Mesenchymal stem cell (in vitro differentiated cells and primary cell): ENCODE data around the gene ARHGEF35.
"Not testable (repeated sequence)": the region's sequence is repeated elsewhere in the genome, so short reads cannot be mapped to it uniquely, and the experiment has no call there.

ENCODE experiments used
- DNase-seq: peaks from one replicate; pipeline ENCODE4 v3.0.0-alpha.2; 2013
- H2AFZ ChIP-seq: one replicate; pipeline ENCODE4 v1.6.1; 2013; ENCODE audit warnings: low read depth, mild to moderate bottlenecking, control low read depth, inconsistent platforms, low read length, moderate library complexity
- H2AK5ac ChIP-seq: 2 replicates; pipeline ENCODE4 v1.6.1; 2013; ENCODE audit warnings: low read length, moderate library complexity, mild to moderate bottlenecking, inconsistent platforms; ENCODE audit not compliant: severe bottlenecking
- H2BK120ac ChIP-seq: one replicate; pipeline ENCODE4 v1.6.1; 2013; ENCODE audit warnings: low read depth, mild to moderate bottlenecking, inconsistent platforms, low read length, moderate library complexity
- H2BK12ac ChIP-seq, 2 experiments: one replicate each; pipeline ENCODE4 v1.6.1; 2013; ENCODE audit warnings: inconsistent platforms in 2 of 2, low read length in 2 of 2, mild to moderate bottlenecking in 2 of 2, moderate library complexity in 2 of 2, control low read depth in 1 of 2
- H2BK15ac ChIP-seq: one replicate; pipeline ENCODE4 v1.6.1; 2013; ENCODE audit warnings: mild to moderate bottlenecking, low read depth, inconsistent platforms; ENCODE audit not compliant: poor library complexity, severe bottlenecking
- H2BK5ac ChIP-seq: 2 replicates; pipeline ENCODE4 v1.6.1; 2013; ENCODE audit warnings: low read depth, mild to moderate bottlenecking, low read length, control low read depth, inconsistent platforms; ENCODE audit not compliant: poor library complexity, severe bottlenecking
- H3K14ac ChIP-seq, 2 experiments: one replicate each; pipeline ENCODE4 v1.6.1; 2013; ENCODE audit warnings: inconsistent platforms in 2 of 2, low read length in 2 of 2, control low read depth in 1 of 2, mild to moderate bottlenecking in 1 of 2, moderate library complexity in 1 of 2
- H3K18ac ChIP-seq, 2 experiments: one replicate each; pipeline ENCODE4 v1.6.1; 2013; ENCODE audit warnings: inconsistent platforms in 2 of 2, low read length in 2 of 2, control low read depth in 1 of 2, low read depth in 1 of 2, mild to moderate bottlenecking in 1 of 2
- H3K23ac ChIP-seq, 2 experiments: one replicate each; pipeline ENCODE4 v1.6.1; 2013; ENCODE audit warnings: inconsistent platforms in 2 of 2, low read length in 2 of 2, mild to moderate bottlenecking in 2 of 2, moderate library complexity in 2 of 2, control low read depth in 1 of 2
- H3K27ac ChIP-seq: 2 replicates; pipeline ENCODE4 v1.5.1; 2013; ENCODE audit warnings: mild to moderate bottlenecking, moderate library complexity, low read length, control low read depth, inconsistent platforms; ENCODE audit not compliant: poor library complexity, severe bottlenecking
- H3K27me3 ChIP-seq, 2 experiments: 2 replicates each; pipeline versions ENCODE4 v1.6.1 to v1.7.0; 2013; ENCODE audit warnings: low read length in 2 of 2, mild to moderate bottlenecking in 2 of 2, moderate library complexity in 2 of 2, control low read depth in 1 of 2, inconsistent platforms in 1 of 2; ENCODE audit not compliant: control insufficient read depth in 1 of 2, insufficient read depth in 1 of 2
- H3K36me3 ChIP-seq, 2 experiments: 2 replicates each; pipeline versions ENCODE4 v1.6.1 to v1.7.0; 2013; ENCODE audit warnings: low read length in 2 of 2, control low read depth in 1 of 2, inconsistent platforms in 1 of 2, low read depth in 1 of 2, mild to moderate bottlenecking in 1 of 2; ENCODE audit not compliant: insufficient read depth in 2 of 2, control insufficient read depth in 1 of 2
- H3K4ac ChIP-seq, 2 experiments: one replicate each; pipeline ENCODE4 v1.6.1; 2013; ENCODE audit warnings: inconsistent platforms in 2 of 2, low read length in 2 of 2, mild to moderate bottlenecking in 2 of 2, moderate library complexity in 2 of 2, control low read depth in 1 of 2, low read depth in 1 of 2
- H3K4me1 ChIP-seq: 2 replicates; pipeline ENCODE4 v1.6.1; 2013; ENCODE audit warnings: low read depth, low read length, control low read depth; ENCODE audit not compliant: control insufficient read depth, insufficient read depth
- H3K4me2 ChIP-seq: 2 replicates; pipeline ENCODE4 v1.6.1; 2013; ENCODE audit warnings: low read length, mild to moderate bottlenecking, inconsistent platforms; ENCODE audit not compliant: poor library complexity, severe bottlenecking
- H3K4me3 ChIP-seq, 2 experiments: 2 replicates each; pipeline versions ENCODE4 v1.5.1 to v1.7.0; 2013; ENCODE audit warnings: low read length in 2 of 2, mild to moderate bottlenecking in 2 of 2, control low read depth in 1 of 2, low read depth in 1 of 2; ENCODE audit not compliant: insufficient read depth in 1 of 2
- H3K79me1 ChIP-seq: replicated peaks from 2 replicates; pipeline ENCODE4 v1.6.1; 2013; ENCODE audit warnings: mild to moderate bottlenecking, control low read depth, low read length, inconsistent platforms; ENCODE audit not compliant: poor library complexity, severe bottlenecking
- H3K9ac ChIP-seq: 2 replicates; pipeline ENCODE4 v1.7.0; 2013; ENCODE audit warnings: mild to moderate bottlenecking, low read length, moderate library complexity
- H3K9me3 ChIP-seq: 2 replicates; pipeline ENCODE4 v1.7.0; 2013; ENCODE audit warnings: mild to moderate bottlenecking, low read length; ENCODE audit not compliant: control insufficient read depth
- H4K8ac ChIP-seq: one replicate; pipeline ENCODE4 v1.6.1; 2013; ENCODE audit warnings: inconsistent platforms, mild to moderate bottlenecking, low read length, moderate library complexity
- H4K91ac ChIP-seq: one replicate; pipeline ENCODE4 v1.6.1; 2013; ENCODE audit warnings: mild to moderate bottlenecking, low read length, inconsistent platforms
- WGBS: methylation state at CpG from one replicate; pipeline ENCODE4 v1.1.7; 2013; ENCODE audit warnings: mixed read lengths; 5-methylcytosine and 5-hydroxymethylcytosine counted together

Gene ARHGEF35

DNA sequence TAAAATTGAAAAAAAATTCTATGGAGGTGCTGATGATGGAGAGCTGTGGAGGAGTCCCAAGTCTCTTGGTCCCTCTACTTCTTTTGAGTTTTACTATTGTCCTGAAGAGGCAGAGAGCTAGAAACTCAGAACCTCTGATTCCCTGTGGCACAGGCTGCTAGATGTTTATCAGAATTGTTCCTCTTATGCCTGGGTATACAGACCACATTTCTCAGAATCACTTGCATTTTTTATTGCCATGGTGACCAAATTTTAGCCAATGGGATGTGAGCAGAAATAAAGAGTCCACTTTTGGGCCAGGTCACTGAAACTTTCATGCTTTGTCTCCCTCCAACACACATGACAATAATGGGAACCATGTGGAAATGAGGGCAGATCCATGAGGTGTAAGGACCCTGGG, 28.0 kb upstream of the ARHGEF35 start:
- not testable (repeated sequence) for H4K8ac ChIP-seq, H3K4ac ChIP-seq, H3K36me3 ChIP-seq, H3K23ac ChIP-seq, H2BK120ac ChIP-seq, H3K79me1 ChIP-seq, H3K4me2 ChIP-seq, DNase-seq, H3K9ac ChIP-seq, H3K27me3 ChIP-seq, H3K14ac ChIP-seq, H3K4me3 ChIP-seq, H2BK15ac ChIP-seq, H2AK5ac ChIP-seq, H3K27ac ChIP-seq, H4K91ac ChIP-seq, H3K18ac ChIP-seq, H3K4me1 ChIP-seq, H2BK5ac ChIP-seq, H2BK12ac ChIP-seq, H2AFZ ChIP-seq, H3K9me3 ChIP-seq

GRCh38 chr7:144220531-144220930, 24.9 kb upstream of the ARHGEF35 start:
- H3K36me3 ChIP-seq, H2BK12ac ChIP-seq, H3K79me1 ChIP-seq, H2AFZ ChIP-seq, H3K23ac ChIP-seq, H2BK15ac ChIP-seq, H3K4me2 ChIP-seq, H3K4me1 ChIP-seq, H3K27ac ChIP-seq, H4K8ac ChIP-seq, H3K14ac ChIP-seq, H3K4ac ChIP-seq, H3K18ac ChIP-seq, H3K9ac ChIP-seq, H2BK120ac ChIP-seq, H4K91ac ChIP-seq, DNase-seq, H2BK5ac ChIP-seq, H3K4me3 ChIP-seq, H2AK5ac ChIP-seq, H3K9me3 ChIP-seq, H3K27me3 ChIP-seq: not testable (repeated sequence)

DNA sequence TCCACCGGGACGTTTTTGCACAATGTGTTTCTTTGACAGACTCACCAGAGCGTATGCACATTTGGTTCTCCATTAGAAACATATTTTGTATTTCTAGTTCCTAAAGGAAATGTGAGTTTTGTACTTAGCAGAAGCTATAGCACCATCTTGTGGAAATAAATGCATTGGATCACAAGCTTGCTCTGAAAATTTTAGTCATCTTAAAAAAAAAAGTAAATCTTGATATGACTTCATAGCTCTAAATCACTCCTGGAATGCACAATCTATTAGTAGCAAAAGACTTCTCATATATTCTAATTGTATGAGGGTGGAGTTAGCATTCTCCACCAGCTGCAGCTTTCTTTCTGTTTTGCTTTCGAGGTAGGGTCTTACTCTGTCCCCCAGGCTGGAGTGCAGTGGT, 23.5 kb upstream of the ARHGEF35 start:
- not testable (repeated sequence) for H2BK120ac ChIP-seq, H3K27ac ChIP-seq, H4K8ac ChIP-seq, H2BK12ac ChIP-seq, DNase-seq, H3K4me2 ChIP-seq, H4K91ac ChIP-seq, H3K4me1 ChIP-seq, H3K14ac ChIP-seq, H2AK5ac ChIP-seq, H3K23ac ChIP-seq, H3K18ac ChIP-seq, H3K36me3 ChIP-seq, H2AFZ ChIP-seq, H3K4ac ChIP-seq, H3K79me1 ChIP-seq, H3K9ac ChIP-seq, H2BK5ac ChIP-seq, H2BK15ac ChIP-seq, H3K4me3 ChIP-seq, H3K27me3 ChIP-seq, H3K9me3 ChIP-seq
- WGBS = no CpG with 5 or more reads among the region's 4 CpGs

GRCh38 chr7:144218581-144218980, 22.9 kb upstream of the ARHGEF35 start:
- DNase-seq, H2AK5ac ChIP-seq, H2BK5ac ChIP-seq, H3K4me2 ChIP-seq, H2BK120ac ChIP-seq, H3K18ac ChIP-seq, H3K27me3 ChIP-seq, H3K23ac ChIP-seq, H3K4ac ChIP-seq, H4K91ac ChIP-seq, H4K8ac ChIP-seq, H3K27ac ChIP-seq, H3K4me1 ChIP-seq, H3K4me3 ChIP-seq, H2BK15ac ChIP-seq, H3K9me3 ChIP-seq, H3K36me3 ChIP-seq, H2AFZ ChIP-seq, H3K79me1 ChIP-seq, H3K9ac ChIP-seq, H2BK12ac ChIP-seq, H3K14ac ChIP-seq: not testable (repeated sequence)
- no CpG with 5 or more reads among the region's 1 CpG for WGBS
